B cell (primary cell): Measurements from ENCODE around the gene CCDC120. TPM values are rescaled to one million over a fixed set of nuclear protein-coding genes. Genes with fewer than 3 reads are reported as not detected.

Experiments used
- ATAC-seq: fragments of 200-7000 bp; cut with Tn5 transposase; one replicate; pipeline ENCODE4 v1.10.0; 2021; ENCODE audit warnings: low read depth, mild to moderate bottlenecking, moderate number of reproducible peaks, moderate library complexity
- CTCF ChIA-PET: fragments of 350-600 bp; sonication (Branson Sonifier 250); formaldehyde crosslinking; loops from one replicate; lab custom pipeline; 2021; ENCODE audit warnings: antibody characterized with exemption, inconsistent platforms; lab: Charles Lee
- POLR2A ChIA-PET: fragments of 350-600 bp; sonication (Branson Sonifier 250); formaldehyde crosslinking; loops from one replicate; lab custom pipeline; 2021; ENCODE audit warnings: antibody characterized with exemption; lab: Charles Lee
- DNase-seq: peaks from one replicate; pipeline ENCODE4 v3.0.0; 2013
- H2AFZ ChIP-seq: 2 replicates; pipeline ENCODE4 v1.6.1; 2012; ENCODE audit warnings: mild to moderate bottlenecking, low read depth, low read length; ENCODE audit not compliant: insufficient read depth, poor library complexity, severe bottlenecking
- H3K27ac ChIP-seq, 2 donors: 1 replicate in 1 of 2; 2 replicates in 1 of 2; pipeline ENCODE4 v1.5.1; 2012 to 2013; ENCODE audit warnings: low read length in 2 of 2, mild to moderate bottlenecking in 2 of 2, moderate library complexity in 1 of 2
- H3K27me3 ChIP-seq, 4 experiments: fragments of 200-600 bp in 1 of 4; sonication (generic) in 1 of 4; replicated peaks in 1 of 4; 1 replicate in 2 of 4; 2 replicates in 2 of 4; pipeline versions ENCODE4 v1.6.1 to v1.7.0; 2013 to 2016; ENCODE audit warnings: low read length in 3 of 4, mild to moderate bottlenecking in 2 of 4, mixed read lengths in 1 of 4, moderate library complexity in 1 of 4; ENCODE audit not compliant: insufficient read depth in 4 of 4, control insufficient read depth in 3 of 4; ENCODE audit errors: control extremely low read depth in 1 of 4
- H3K36me3 ChIP-seq, 2 experiments: replicated peaks in 1 of 2; 1 replicate in 1 of 2; 2 replicates in 1 of 2; pipeline versions ENCODE4 v1.6.1 to v1.7.1; 2013; ENCODE audit warnings: low read length in 1 of 2; ENCODE audit not compliant: insufficient read depth in 2 of 2, control insufficient read depth in 1 of 2; ENCODE audit errors: control extremely low read depth in 1 of 2, extremely low read depth in 1 of 2
- H3K4me1 ChIP-seq, 2 donors: fragments of 200-600 bp in 1 of 2; sonication (generic) in 1 of 2; 1 replicate in 1 of 2; 2 replicates in 1 of 2; pipeline versions ENCODE4 v1.5.1 to v1.6.1; 2013 to 2017; ENCODE audit warnings: low read length in 2 of 2; ENCODE audit not compliant: control insufficient read depth in 2 of 2, insufficient read depth in 2 of 2
- H3K4me2 ChIP-seq: replicated peaks from 2 replicates; pipeline ENCODE3; 2012; ENCODE audit warnings: mild to moderate bottlenecking, low read depth, low read length; ENCODE audit not compliant: poor library complexity, severe bottlenecking
- H3K4me3 ChIP-seq, 5 experiments: fragments of 200-600 bp in 1 of 5; sonication (generic) in 1 of 5; 1 replicate in 3 of 5; 2 replicates in 2 of 5; pipeline versions ENCODE4 v1.5.1 to v1.7.0; 2011 to 2016; ENCODE audit warnings: low read length in 4 of 5, mild to moderate bottlenecking in 4 of 5, low read depth in 2 of 5, control low read depth in 1 of 5, moderate library complexity in 1 of 5; ENCODE audit not compliant: insufficient read depth in 1 of 5; ENCODE audit errors: control extremely low read depth in 1 of 5, extremely low read depth in 1 of 5
- H3K79me2 ChIP-seq: fragments of 200-600 bp; sonication (generic); one replicate; pipeline ENCODE4 v1.6.0; 2016; ENCODE audit warnings: low read length; ENCODE audit not compliant: control insufficient read depth, insufficient read depth
- H3K9ac ChIP-seq: fragments of 200-600 bp; sonication (generic); 2 replicates; pipeline ENCODE4 v1.6.1; 2017; ENCODE audit warnings: mild to moderate bottlenecking, low read length, moderate library complexity
- H3K9me3 ChIP-seq, 3 donors: one replicate each; pipeline versions ENCODE4 v1.6.1 to v1.7.1; 2013; ENCODE audit warnings: low read length in 2 of 3; ENCODE audit not compliant: control insufficient read depth in 2 of 3, insufficient read depth in 1 of 3; ENCODE audit errors: control extremely low read depth in 1 of 3
- H4K20me1 ChIP-seq: 2 replicates; pipeline ENCODE4 v1.6.0; 2012; ENCODE audit warnings: mild to moderate bottlenecking, low read length; ENCODE audit not compliant: insufficient read depth, control insufficient read depth, poor library complexity, severe bottlenecking
- H3K27ac Mint-ChIP-seq: one replicate; pipeline ENCODE4 v1.8.0; 2021; ENCODE audit warnings: mixed read lengths
- H3K27me3 Mint-ChIP-seq: one replicate; pipeline ENCODE4 v1.8.0; 2021; ENCODE audit warnings: mixed read lengths
- H3K4me1 Mint-ChIP-seq: one replicate; pipeline ENCODE4 v1.8.0; 2021; ENCODE audit warnings: mixed read lengths
- H3K4me3 Mint-ChIP-seq: one replicate; pipeline ENCODE4 v1.8.0; 2021; ENCODE audit warnings: mixed read lengths
- H3K9me3 Mint-ChIP-seq: one replicate; pipeline ENCODE4 v1.8.0; 2022; ENCODE audit warnings: mixed read lengths; ENCODE audit not compliant: insufficient read depth
- EZH2 ChIP-seq: IDR thresholded peaks from 2 replicates; pipeline ENCODE4 v1.6.1; 2012; ENCODE audit warnings: borderline replicate concordance, low read depth, mild to moderate bottlenecking, moderate library complexity, low read length; ENCODE audit not compliant: insufficient read depth, poor library complexity, severe bottlenecking
- WGBS: methylation state at CpG from one replicate; pipeline ENCODE4 v1.1.5; 2013; ENCODE audit warnings: missing lambda C conversion rate; ENCODE audit not compliant: insufficient coverage; 5-methylcytosine and 5-hydroxymethylcytosine counted together
- intact Hi-C: fragments of 100-400 bp; cut with micrococcal nuclease; formaldehyde crosslinking; loops from one replicate; pipeline ENCODE4 v1.10.0; 2022
- polyA plus RNA-seq: library from polyadenylated mRNA; depleted of rRNA; stranded (reverse); fragments of >200 nt; gene quantifications from 2 replicates; pipeline ENCODE4 v1.2.3, GENCODE V29; 2012
- total RNA-seq, 2 donors: library from RNA; stranded (reverse); fragments of 120-200 nt in 1 of 2; gene quantifications; 1 replicate in 1 of 2; 2 replicates in 1 of 2; pipeline versions ENCODE4 v1.2.3 to v1.2.4, GENCODE V29; 2013 to 2022
- TF ChIP-seq, protein P1 (sequence below): fragments of 200-600 bp; IDR thresholded peaks from one replicate; pipeline ENCODE4 v1.8.0; 2022; ENCODE audit warnings: antibody characterized with exemption, mild to moderate bottlenecking

The CCDC120 gene
- total and polyA plus RNA-seq, 2 donors (not counting 1 experiment from before 2014, with no cell fraction given): 5.7 to 12.5 TPM

DNA sequence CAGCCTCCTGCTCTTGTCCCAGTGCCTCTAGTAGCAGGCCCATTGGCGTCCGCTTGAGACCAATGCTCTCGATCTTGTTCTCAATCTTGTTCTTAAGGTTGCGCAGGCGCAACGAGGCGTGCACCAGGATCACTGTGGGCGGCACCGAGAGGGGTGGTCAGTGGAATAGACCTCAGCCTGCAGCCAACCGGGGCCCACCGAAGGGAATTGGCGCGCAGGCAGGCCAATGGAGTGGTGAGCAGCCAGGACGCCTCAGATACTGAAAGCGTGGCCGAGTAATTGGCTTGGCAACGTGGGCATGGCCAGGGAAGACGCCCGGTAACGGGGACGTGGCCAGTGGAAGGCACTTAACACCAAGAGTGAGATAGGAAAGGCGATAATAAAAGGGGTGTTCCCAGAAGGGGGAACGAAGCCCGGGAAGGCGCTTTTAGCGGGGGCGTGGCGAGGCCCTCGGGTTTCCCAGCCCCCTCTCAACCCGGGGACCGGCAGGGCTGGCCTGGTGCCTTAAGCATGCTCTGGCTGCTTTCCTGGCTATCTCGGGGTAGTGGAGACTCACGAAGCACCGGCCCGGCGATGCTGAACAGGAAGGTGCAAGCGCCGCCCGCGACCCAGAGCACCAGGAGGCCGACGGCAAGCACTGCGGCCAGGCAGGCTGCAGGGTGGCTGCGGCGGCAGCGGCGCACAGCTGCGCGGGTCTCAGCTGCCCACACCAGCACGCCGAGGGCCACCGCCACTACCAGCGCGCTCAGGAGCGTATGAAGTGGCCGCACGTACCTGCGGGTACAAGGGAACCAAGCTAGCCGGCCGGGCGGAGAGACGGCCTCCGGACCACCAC lies 13.3 kb downstream of the CCDC120 start:
- no peaks in the 10 kb centered on the region for H3K79me2 ChIP-seq
- no peak overlapping the region for H3K9ac ChIP-seq
- DNase-seq: no peak
- H3K9me3 ChIP-seq: peaks cover 0 to 11% (median 0%) of the 10 kb centered on the region in 3 donors
- TF ChIP-seq, protein P1, sequence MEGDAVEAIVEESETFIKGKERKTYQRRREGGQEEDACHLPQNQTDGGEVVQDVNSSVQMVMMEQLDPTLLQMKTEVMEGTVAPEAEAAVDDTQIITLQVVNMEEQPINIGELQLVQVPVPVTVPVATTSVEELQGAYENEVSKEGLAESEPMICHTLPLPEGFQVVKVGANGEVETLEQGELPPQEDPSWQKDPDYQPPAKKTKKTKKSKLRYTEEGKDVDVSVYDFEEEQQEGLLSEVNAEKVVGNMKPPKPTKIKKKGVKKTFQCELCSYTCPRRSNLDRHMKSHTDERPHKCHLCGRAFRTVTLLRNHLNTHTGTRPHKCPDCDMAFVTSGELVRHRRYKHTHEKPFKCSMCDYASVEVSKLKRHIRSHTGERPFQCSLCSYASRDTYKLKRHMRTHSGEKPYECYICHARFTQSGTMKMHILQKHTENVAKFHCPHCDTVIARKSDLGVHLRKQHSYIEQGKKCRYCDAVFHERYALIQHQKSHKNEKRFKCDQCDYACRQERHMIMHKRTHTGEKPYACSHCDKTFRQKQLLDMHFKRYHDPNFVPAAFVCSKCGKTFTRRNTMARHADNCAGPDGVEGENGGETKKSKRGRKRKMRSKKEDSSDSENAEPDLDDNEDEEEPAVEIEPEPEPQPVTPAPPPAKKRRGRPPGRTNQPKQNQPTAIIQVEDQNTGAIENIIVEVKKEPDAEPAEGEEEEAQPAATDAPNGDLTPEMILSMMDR: no peak
- TF ChIP-seq EZH2: no peak
- peaks cover 17% of the 10 kb centered on the region for H3K4me1 Mint-ChIP-seq
- H3K4me2 ChIP-seq: no peak overlapping the region
- no peak for ATAC-seq
- H3K27ac Mint-ChIP-seq: no peak overlapping the region
- H3K4me3 ChIP-seq: no peak overlapping the region
- no peaks in the 10 kb centered on the region for H4K20me1 ChIP-seq
- intact Hi-C loops: no loop called here
- H3K9me3 Mint-ChIP-seq: no peaks in the 10 kb centered on the region
- H3K4me1 ChIP-seq: peaks cover 0 to 18% of the 10 kb centered on the region in 2 donors
- 86% methylated on average over 30 of the region's 63 CpGs for WGBS
- no peaks in the 10 kb centered on the region for H3K27me3 ChIP-seq
- no peaks in the 10 kb centered on the region for H3K36me3 ChIP-seq
- no peak overlapping the region for H2AFZ ChIP-seq
- CTCF ChIA-PET: no interaction called here
- no peaks in the 10 kb centered on the region for H3K27me3 Mint-ChIP-seq
- H3K4me3 Mint-ChIP-seq: no peak overlapping the region
- no peak overlapping the region for H3K27ac ChIP-seq
- POLR2A ChIA-PET: no interaction called here

DNA sequence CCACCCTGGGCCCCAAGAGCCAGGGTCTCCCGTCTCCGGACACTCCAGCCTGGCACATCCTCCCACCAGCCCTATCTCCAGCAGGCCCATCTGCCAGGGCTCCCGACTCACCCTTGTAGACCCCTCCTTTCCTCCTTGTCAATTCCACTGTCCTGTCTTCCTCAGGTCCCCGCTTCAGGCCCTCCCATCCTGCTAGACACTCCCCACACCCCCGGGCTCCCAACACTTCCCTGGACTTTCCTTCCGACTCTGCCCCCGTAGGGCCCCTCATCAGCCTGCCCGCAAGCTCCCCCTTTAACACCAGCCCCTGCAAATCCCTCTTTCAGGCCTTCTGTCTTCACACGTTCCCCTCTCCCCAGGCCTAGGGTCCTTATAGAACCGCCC lies 13.9 kb downstream of the CCDC120 start:
- Histone ChIP-seq H3K27ac (no peak overlapping the region), H3K79me2 (no peaks in the 10 kb centered on the region), H4K20me1 (no peaks in the 10 kb centered on the region), H3K9ac (no peak overlapping the region), H3K36me3 (no peaks in the 10 kb centered on the region), H2AFZ (no peak overlapping the region), H3K4me1 (peaks cover 0 to 18% of the 10 kb centered on the region in 2 donors), H3K27me3 (no peaks in the 10 kb centered on the region), H3K9me3 (peaks cover 0 to 11% (median 0%) of the 10 kb centered on the region in 3 donors), H3K4me2 (peak overlapping the region; percentile 76), H3K4me3 (no peak overlapping the region)
- intact Hi-C loops: no loop called here
- POLR2A ChIA-PET: no interaction called here
- H3K9me3 Mint-ChIP-seq: no peaks in the 10 kb centered on the region
- H3K27me3 Mint-ChIP-seq: no peaks in the 10 kb centered on the region
- TF ChIP-seq, protein P1: no peak
- no peak for TF ChIP-seq EZH2
- no peak for ATAC-seq
- DNase-seq: no peak
- H3K4me1 Mint-ChIP-seq: peaks cover 17% of the 10 kb centered on the region
- H3K4me3 Mint-ChIP-seq: peak overlapping the region; percentile 82
- no peak overlapping the region for H3K27ac Mint-ChIP-seq
- 87% methylated on average over 7 of the region's 10 CpGs for WGBS
- CTCF ChIA-PET: no interaction called here
